A172 (cell line): ENCODE measurements around the gene ZNF329. TPM values are rescaled to one million over a fixed set of nuclear protein-coding genes. Genes with fewer than 3 reads are reported as not detected.

Experiments
- total RNA-seq: library from RNA; depleted of rRNA; stranded (reverse); fragments of >200 nt; shearing (Covaris generic); gene quantifications from 2 replicates; pipeline ENCODE4 v1.2.3, GENCODE V29; 2014; rRNA removed

Gene ZNF329
- total RNA-seq, 1 experiment from 2014 or later, result 16.6 TPM

Other genes starting within 250 kb of the ZNF329 start
- 10.1 and 11.7 TPM in 2 replicates for gene ZNF417, start 234.2 kb downstream of the ZNF329 start, total RNA-seq
- gene ZNF418, start 215.4 kb downstream of the ZNF329 start, total RNA-seq, result 0.07 and 0.31 TPM in 2 replicates
- gene ZNF256, start 203.1 kb downstream of the ZNF329 start, total RNA-seq, result 3.1 and 3.7 TPM in 2 replicates
- gene C19orf18, start 176.3 kb downstream of the ZNF329 start, total RNA-seq, result not detected in 2 replicates
- gene ZNF606, start 148.0 kb downstream of the ZNF329 start, total RNA-seq, result 0.07 TPM in 1 of 2 replicates, not detected in the other
- gene ZSCAN1, start 116.8 kb downstream of the ZNF329 start, total RNA-seq, result not detected in 2 replicates
- gene ZNF135, start 91.5 kb downstream of the ZNF329 start, total RNA-seq, result not detected in 2 replicates
- gene ZSCAN18, start 52.6 kb downstream of the ZNF329 start, total RNA-seq, result 2.9 and 5.5 TPM in 2 replicates
- 23.5 and 26.9 TPM in 2 replicates for gene ZNF274, start 32.3 kb upstream of the ZNF329 start, total RNA-seq
- gene ZNF544, start 78.1 kb upstream of the ZNF329 start, total RNA-seq, result not detected in 2 replicates
- gene ZNF8, start 128.2 kb upstream of the ZNF329 start, total RNA-seq, result 8.0 and 9.0 TPM in 2 replicates
- 80.2 and 89.6 TPM in 2 replicates for gene ERVK3-1, start 154.6 kb upstream of the ZNF329 start, total RNA-seq
- gene ZSCAN22, start 176.2 kb upstream of the ZNF329 start, total RNA-seq, result 4.0 and 4.1 TPM in 2 replicates
- 10.7 and 47.6 TPM in 2 replicates for gene A1BG, start 202.7 kb upstream of the ZNF329 start, total RNA-seq
- gene ZNF497, start 212.0 kb upstream of the ZNF329 start, total RNA-seq, result 1.7 and 2.4 TPM in 2 replicates
- gene ZNF837, start 230.2 kb upstream of the ZNF329 start, total RNA-seq, result 3.7 and 5.7 TPM in 2 replicates
- 2,652 and 2,662 TPM in 2 replicates for gene RPS5, start 236.5 kb upstream of the ZNF329 start, total RNA-seq
- gene RNF225, start 244.9 kb upstream of the ZNF329 start, total RNA-seq, result not detected in 2 replicates